ENCODE results near the gene ACAD10.

ACAD10 gene

DNA sequence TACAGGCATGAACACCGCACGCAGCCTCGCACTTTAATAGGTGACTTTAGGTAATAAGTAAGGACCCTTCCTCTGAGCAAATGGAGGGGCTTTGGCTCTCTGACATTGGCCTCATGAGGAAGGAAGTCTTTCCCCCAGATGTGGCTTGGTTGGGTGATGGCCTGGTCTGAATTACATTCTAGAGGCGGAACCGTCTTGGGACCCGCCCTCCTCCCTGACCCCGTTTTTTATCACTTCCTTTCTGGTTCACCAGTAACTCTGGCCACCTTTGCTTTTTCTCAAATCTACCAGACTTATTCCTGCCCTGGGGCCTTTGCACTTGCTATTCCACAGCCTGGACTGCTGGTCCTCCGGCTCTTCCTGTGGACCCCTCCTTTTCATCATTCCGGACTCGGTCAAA lies 94.3 kb downstream of the ACAD10 start:
- DNase-seq = no peak

- DNase-seq = no peak
Observed at GRCh38 chr12:111780615-111781014, 94.8 kb downstream of the ACAD10 start.

DNA sequence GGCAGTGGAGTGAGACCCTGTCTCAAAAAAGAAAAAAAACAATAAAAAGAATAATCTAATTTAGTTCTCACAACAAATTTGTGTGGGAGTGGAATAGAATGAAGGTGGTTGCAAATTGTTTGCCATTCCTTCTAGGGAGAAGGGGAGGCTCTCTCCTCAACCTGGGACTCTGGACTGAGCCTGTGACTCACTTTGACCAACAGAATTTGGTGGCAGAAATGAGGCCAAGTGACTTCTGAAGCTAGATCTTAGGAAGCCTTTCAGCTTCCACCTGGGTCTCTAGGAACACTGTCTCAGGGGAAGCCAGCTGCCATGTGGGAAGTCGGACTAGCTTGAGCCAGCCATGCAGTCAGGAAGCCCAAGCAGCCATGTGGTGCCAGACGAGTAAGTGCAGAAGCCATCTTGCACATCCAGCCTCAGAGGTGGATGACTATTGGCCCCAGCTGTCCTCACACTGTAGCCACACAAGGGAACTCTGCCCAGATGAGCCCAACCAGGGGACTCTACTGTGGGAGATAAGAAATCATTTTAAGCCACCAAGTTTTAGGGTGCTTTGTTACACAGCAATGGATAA lies 95.3 kb downstream of the ACAD10 start:
- DNase-seq = no peak

GRCh38 chr12:111783046-111783445 lies 97.2 kb downstream of the ACAD10 start:
- no peak for DNase-seq

DNA sequence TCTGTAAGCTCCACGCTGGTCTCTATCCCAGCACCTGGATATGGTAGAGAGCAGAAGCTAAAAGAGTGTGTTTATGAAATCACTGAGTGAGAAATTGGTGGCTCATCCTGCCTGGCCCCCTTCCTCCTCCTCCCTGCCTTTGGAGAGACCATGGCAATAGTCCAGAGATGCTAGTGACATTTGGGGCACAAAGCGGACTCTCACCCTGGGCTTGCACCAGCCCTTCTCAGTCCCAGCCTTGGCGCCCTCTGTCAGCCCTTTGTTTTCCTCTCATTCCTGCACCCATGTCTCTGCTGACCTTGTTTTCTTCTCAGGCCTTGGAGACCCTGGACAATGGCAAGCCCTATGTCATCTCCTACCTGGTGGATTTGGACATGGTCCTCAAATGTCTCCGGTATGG lies 99.1 kb downstream of the ACAD10 start:
- DNase-seq = no peak

DNA sequence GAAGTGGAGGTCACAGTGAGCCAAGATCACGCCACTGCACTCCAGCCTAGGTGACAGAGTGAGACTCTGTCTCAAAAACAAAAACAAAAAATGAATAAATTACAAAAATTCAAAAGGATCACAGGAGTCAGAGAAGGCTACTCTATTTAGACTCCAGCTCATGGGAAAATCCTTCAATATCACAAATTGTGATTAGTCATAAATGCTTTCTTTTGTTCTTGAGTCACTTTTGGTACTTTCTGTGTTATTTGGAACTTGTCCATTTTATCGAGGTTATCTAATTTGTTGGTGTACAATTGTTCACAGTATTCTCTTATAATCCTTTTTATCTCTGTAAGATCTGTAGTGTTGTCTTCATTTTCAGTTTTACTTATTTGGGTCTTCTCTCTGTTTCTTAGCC lies 99.8 kb downstream of the ACAD10 start:
- DNase-seq = no peak

DNA sequence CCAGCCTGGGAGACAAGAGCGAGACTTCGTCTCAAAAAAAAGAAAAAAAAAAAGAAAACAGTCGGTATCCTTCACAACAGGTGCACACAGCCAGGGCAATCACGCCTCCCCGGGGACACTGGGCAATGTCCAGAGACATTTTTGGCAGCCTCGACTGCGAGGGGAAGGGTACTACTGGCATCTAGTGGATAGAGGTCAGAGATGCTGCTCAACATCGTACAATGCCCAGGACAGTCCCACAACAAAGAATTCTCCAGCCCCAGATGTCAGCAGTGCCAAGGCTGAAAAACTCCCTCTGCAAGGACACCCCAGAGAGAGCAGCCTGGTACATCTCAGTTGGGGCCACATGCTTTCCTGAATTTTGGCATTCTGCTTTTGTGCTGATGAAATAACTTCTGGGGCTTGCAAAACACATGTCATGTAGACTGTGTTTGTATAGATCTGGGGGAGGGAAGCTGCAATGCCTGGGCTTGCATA lies 102.4 kb downstream of the ACAD10 start:
- DNase-seq = no peak

DNA sequence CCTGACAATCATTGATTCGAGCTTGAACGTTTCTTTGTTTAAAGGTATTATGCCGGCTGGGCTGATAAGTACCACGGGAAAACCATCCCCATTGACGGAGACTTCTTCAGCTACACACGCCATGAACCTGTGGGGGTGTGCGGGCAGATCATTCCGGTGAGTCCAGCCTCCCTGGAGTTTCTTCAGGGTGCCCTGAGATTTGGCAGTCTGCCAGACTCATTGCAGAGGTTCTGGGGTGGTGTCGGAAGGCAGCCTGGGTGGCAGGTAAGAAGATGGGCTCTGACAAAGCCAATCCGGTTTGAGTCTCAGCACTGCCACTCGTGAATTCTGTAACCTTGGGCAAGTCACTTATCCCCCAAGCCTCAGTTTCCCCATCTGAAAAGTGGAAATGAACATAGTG lies 103.9 kb downstream of the ACAD10 start:
- no peak for DNase-seq

GRCh38 chr12:111791507-111791906 lies 105.7 kb downstream of the ACAD10 start:
- no peak for DNase-seq

DNA sequence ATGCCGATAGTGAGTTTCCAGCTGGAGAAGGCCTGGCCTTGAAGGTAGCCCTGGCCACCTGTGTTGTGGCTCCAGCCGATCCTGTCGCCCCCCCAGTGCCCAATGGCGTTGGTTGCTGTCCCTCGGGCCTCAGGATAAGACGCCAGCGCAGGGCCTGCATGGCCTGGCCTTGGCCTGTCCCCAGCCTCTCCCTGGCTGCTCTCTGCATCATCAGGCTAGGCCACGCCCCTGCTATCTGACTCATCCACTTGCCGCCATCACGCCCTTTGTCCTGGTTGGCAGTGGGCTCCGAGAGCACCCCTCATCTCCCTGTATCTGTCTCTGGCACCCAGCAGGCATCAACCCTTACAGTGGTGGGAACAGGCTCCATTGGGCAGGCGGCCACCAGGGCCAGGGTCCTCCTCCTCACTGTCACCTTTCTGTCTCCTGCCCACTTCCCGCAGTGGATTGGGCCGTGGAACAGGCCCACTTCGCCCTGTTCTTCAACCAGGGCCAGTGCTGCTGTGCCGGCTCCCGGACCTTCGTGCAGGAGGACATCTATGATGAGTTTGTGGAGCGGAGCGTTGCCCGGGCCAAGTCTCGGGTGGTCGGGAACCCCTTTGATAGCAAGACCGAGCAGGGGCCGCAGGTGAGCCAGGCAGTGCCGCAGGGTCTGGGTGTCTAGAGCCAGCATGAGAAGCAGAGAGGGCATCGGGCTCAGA lies 106.5 kb downstream of the ACAD10 start:
- DNase-seq = no peak

- DNase-seq = no peak
Observed at GRCh38 chr12:111792856-111793235, 107.0 kb downstream of the ACAD10 start.

DNA sequence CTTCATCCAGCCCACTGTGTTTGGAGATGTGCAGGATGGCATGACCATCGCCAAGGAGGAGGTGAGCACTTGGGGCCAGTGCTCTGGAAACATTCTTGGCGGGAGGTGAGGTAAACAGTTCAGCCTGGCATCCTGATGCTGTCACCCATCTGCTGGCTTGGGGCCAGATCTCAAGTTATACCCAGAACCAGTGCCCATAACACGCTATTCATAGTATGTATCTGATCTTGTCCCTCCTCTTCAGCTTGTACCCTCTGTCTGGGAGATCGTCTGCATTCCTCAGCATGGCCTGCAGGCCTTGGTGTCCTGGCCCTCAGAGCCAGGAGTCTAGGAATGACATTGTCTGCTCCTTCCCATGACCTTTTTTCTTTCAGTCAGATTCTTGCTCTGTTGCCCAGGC lies 112.3 kb downstream of the ACAD10 start:
- no peak for DNase-seq

DNA sequence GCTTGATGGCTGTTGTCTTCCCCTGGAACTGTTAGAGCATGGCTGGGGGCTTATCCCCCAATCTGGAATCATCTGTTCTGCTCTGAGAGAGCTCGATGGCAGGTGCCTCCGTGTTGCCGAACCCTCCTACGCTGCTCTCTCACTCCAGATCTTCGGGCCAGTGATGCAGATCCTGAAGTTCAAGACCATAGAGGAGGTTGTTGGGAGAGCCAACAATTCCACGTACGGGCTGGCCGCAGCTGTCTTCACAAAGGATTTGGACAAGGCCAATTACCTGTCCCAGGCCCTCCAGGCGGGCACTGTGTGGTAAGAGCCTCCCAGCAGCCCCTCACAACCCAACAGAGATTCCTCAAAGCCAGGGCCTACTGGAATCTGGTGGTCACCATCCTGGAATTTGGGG lies 113.9 kb downstream of the ACAD10 start:
- no peak for DNase-seq

DNA sequence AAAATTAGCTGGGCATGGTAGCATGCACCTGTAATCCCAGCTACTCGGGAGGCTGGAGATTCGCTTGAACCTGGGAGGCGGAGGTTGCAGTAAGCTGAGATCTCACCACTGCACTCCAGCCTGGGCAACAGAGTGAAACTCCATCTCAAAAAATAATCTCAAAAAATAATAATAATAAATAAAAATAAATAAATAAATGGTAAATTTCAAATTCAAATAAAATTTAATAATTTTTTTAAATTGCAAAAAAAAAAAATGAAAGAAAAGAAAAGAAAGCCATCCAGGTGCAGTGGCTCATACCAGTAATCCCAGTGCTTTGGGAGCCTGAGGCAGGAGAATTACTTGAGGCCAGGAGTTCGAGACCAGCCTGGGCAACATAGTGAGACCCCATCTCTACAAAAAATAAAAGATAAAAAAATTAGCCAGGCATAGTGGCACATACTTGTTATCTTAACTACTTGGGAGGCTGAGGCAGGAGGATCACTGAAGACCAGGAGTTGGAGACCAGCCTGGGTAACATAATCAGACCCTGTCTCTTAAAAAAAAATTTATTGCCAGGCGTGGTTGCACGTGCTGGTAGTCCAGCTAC lies 117.3 kb downstream of the ACAD10 start:
- no peak for DNase-seq

- DNase-seq = no peak
Observed at GRCh38 chr12:111803851-111804250, 118.0 kb downstream of the ACAD10 start.

- DNase-seq = no peak
Observed at GRCh38 chr12:111806304-111806703, 120.5 kb downstream of the ACAD10 start.
